GM18861 (cell line): ENCODE measurements around the gene ZSCAN25.
"Not testable (repeated sequence)": the region's sequence is repeated elsewhere in the genome, so short reads cannot be mapped to it uniquely, and the experiment has no call there.

Experiments
- ATAC-seq: cut with Tn5 transposase; IDR thresholded peaks from one replicate; pipeline ENCODE4 v1.9.1; 2021; ENCODE audit not compliant: unreplicated experiment

The ZSCAN25 gene

DNA sequence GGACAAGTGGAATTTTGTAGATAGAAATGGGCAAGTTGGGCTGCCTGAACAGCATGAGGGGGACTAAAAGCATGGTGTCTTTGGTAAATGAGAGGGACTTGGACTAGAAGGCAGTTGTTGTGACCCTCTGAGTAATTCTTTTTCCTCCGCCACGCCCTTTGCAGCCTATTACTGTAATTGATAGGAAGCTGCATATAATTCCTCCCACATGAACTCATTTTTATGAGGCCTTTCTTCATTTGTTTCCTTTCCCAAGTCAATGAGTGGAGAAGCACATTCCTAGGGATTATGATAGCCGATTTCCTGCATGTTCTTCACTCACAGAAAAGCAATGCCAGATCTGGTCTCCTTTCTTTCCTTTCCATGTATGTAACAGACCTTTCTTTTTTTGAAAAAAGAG, 27.7 kb downstream of the ZSCAN25 start:
- ATAC-seq = no peak

DNA sequence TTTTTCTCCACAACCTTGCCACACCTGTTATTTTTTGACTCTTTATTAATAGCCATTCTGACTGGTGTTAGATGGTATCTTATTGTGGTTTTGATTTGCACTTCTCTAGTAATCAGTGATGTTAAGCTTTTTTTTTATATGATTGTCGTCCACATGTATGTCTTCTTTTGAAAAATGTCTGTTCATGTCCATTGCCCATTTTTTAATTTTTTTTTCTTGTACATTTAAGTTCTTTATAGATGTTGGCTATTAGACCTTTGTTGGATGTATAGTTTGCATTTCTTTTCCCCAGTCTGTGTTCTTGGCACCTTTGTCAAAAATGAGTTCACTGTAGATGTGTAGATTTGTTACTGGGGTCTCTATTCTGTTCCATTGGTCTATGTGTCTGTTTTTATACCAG, 28.8 kb downstream of the ZSCAN25 start:
- no peak for ATAC-seq

DNA sequence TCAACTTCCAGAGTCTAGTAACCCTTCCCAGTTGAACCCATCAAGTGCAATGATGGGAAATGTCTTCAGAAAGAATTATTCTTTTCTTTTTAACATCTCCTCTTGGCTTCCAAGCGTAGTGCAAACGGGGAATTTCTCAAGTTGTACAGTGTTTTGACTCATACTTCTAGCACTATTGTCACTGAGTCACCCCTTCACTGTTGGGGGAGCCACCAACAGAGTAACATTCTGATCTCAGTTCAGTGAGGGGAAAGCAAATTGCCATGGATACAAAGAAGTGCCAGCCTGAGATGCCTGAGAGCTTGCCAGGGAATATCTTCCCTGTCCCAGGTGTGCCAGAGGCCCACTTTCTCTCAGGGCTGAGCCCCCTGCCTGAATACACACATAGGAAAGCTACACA, 32.1 kb downstream of the ZSCAN25 start:
- ATAC-seq = no peak

DNA sequence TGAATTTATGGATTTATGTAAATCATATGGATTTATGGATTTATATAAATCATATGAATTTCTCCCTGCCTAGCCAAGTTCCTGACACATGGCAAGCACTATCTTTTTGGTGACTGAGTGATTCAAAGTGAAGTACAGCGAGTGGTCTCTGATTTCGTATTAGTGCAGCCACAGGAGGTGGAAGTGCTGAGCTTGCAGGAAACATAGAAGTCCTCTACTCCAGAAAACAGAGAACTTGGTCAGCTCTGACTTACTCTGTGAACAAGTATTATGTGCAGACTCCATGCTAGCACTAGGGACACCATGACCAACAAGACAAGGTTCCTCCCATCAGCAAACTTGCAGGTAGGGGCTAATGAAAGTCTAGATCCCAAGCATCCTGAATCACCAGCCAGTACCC, 34.5 kb downstream of the ZSCAN25 start:
- no peak for ATAC-seq

DNA sequence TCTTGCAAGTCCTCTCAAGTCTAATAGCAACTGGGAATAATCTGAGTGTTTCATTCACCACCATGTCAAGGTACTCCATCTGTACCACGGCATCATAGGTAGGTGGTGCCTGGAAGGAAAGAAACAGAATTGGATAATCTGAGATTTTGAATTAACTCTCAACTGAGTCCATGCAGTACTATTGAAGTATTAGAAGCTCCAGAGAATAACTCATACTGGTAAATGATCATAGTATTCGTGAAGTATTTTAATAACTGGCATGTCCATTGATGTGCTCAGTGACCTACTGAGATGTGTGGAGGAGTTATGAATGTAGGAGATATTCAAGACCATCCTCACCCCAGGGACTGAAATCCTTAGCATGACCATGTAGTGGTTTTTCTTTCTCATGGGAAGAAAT, 35.9 kb downstream of the ZSCAN25 start:
- ATAC-seq = no peak

DNA sequence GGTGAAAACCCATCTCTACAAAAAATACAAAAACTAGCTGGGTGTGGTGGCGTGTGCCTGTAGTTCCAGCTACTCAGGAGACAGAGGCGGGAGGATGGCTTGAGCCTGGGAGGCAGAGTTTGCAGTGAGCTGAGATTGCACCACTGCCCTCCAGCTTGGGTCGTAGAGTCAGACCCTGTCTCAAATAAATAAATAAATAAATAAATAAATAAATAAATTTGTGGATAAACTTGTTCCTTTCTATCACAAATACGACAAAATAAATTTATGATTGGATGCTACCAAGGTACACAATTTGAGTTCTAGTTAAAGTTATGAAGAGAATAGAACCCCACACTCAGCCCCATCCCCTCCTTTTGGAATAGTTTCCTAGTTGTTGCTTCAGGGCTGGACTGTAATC, 36.5 kb downstream of the ZSCAN25 start:
- ATAC-seq = not testable (repeated sequence)

DNA sequence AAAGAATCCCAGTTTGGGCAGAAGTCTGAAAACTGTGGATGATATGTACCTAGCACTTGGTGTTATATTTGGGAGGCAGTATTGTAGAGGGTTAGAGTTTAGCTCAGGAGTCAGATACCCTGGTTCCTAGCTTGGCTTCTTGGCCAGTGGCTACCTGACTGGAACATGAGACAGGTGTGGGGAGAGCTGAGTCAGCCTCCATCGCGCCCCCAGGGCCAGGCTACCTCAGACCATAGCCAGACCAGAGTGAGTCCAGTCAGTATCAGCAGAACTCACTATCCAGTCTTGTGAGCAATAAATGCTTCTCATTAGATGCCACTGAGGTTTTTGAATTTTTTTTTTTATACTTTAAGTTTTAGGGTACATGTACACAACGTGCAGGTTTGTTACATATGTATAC, 37.0 kb downstream of the ZSCAN25 start:
- no peak for ATAC-seq

DNA sequence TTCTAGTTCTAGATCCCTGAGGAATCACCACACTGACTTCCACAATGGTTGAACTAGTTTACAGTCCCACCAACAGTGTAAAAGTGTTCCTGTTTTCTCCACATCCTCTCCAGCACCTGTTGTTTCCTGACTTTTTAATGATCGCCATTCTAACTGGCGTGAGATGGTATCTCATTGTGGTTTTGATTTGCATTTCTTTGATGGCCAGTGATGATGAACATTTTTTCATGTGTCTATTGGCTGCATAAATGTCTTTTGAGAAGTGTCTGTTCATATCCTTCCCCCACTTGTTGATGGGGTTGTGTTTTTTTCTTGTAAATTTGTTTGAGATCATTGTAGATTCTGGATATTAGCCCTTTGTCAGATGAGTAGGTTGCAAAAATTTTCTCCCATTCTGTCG, 37.9 kb downstream of the ZSCAN25 start:
- ATAC-seq = not testable (repeated sequence)

DNA sequence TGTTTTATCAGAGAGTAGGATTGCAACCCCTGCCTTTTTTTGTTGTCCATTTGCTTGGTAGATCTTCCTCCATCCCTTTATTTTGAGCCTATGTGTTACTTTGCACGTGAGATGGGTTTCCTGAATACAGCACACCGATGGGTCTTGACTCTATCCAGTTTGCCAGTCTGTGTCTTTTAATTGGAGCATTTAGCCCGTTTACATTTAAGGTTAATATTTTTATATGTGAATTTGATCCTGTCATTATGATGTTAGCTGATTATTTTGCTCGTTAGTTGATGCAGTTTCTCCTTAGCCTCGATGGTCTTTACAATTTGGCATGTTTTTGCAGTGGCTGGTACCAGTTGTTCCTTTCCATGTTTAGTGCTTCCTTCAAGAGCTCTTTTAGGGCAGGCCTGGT, 41.1 kb downstream of the ZSCAN25 start:
- ATAC-seq = not testable (repeated sequence)

DNA sequence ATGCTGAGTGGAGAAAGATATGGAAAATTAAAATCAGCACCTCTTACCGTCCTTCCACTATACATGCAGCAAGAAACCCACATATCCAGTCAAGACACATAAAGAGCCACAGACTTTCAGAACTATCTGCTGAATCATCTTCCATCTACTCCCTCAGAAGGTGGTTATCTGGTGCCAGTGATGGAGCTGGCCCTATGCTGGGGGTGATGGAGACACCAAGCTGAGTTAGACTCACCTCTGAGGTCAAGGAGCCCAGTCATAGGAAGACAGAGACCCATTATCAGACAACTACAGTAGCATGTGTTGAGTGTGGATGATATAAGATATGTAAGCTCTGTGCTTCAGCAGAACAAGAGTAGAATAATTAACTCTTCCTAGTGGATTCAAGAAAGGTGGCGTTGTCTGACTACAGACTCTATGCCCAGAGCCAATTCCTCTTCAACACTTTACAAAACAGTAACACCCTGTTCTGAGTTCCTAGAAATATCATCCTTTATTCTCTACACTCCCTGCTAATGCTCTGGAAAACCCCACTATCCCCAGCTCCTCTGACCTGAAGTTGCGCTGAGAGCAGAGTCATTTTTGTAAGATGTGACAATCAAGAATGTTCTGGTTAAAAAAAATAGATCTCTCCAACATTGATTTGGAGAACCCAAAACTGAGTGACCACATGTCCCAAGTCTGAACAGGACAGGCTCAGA, 48.7 kb downstream of the ZSCAN25 start:
- ATAC-seq = no peak

DNA sequence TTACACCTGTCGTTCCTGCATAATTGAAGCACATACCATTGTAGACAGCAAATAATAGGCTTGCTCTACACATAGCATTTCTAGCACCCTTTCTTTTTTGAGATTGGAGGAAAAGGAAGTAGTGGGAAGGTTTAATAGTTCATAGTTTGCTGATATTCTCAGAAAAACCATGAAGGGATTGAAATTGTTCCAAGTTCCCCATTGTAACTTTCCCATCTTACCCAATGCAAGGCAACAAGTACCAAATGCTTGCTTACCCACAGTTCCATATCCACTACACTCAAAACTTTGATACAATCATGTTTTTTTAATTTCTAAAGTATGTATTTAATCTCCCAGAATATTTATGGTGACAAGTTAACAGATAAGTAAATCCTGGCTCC, 49.3 kb downstream of the ZSCAN25 start:
- no peak for ATAC-seq

DNA sequence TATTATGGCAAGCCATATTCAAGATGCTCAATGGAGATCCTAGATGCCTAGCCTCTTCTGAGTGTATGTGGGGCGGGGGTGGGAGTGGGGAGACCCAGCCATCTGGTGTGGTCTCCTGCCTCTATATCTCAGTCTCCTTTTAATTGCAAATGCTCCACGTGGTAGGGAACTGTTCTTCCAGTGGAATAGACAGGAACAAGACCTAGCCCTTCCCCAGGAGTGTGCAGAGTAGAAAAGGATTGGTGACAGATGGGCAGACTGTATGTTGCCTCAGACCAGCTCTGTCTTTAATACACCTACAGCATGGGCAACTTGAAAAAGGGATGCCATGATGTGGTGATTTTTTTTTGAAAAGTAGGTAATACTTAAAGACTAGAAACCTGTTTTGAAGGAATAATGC, 50.4 kb downstream of the ZSCAN25 start:
- ATAC-seq = no peak

DNA sequence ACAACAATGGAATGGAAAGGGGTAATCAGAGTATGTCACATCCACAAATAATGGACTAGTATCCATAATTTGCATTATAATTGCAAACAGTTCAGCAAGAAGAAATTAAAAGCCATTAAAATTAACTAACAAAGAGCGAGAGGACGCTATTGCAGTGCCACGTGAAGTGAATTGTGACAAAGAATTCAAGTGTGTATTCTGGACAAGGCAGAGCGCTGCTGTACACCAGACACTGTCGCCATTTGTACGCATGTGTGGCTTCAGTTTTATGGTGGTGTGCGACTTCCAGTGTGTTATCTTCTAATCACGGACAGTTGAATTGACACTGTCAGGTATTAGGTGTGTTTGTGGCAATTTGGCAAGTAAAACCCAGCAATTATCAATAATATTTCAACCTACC, 51.8 kb downstream of the ZSCAN25 start:
- ATAC-seq = no peak

DNA sequence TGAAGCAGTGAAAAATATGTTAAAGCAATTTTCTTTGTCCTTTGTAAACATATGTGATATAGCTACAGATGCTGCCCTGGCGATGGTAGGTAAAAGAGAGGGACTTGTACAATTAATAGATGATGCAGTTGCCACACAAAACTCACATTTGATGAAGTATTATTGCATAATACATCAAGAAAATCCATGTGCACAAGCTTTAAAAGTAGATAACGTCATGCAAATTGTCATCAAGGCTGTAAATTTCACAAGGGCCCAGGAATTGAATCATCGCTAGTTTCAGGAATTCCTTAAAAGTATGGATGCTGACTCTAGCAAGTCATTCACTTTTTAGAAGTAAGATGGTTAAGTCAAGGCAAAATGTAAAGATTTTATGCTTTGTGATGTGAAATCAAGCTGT, 53.0 kb downstream of the ZSCAN25 start:
- no peak for ATAC-seq

DNA sequence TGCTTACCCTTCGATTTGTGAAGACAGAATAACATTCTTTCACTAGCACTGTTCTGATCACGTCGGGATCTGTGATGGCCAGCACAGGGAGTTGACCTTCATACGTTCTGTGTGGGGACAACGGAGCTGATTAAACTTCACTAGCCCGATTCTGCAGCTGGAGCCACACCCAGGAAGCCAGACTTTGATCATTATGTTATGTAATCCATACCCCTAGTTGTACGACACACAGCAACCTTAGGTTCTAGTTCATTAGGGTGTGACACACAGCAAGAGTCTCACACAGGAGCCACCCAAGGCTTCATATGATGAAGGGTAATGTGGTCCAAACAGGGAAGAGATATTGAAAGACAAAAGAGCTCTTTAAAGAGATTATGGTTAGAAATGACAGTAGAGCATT, 55.8 kb downstream of the ZSCAN25 start:
- no peak for ATAC-seq

DNA sequence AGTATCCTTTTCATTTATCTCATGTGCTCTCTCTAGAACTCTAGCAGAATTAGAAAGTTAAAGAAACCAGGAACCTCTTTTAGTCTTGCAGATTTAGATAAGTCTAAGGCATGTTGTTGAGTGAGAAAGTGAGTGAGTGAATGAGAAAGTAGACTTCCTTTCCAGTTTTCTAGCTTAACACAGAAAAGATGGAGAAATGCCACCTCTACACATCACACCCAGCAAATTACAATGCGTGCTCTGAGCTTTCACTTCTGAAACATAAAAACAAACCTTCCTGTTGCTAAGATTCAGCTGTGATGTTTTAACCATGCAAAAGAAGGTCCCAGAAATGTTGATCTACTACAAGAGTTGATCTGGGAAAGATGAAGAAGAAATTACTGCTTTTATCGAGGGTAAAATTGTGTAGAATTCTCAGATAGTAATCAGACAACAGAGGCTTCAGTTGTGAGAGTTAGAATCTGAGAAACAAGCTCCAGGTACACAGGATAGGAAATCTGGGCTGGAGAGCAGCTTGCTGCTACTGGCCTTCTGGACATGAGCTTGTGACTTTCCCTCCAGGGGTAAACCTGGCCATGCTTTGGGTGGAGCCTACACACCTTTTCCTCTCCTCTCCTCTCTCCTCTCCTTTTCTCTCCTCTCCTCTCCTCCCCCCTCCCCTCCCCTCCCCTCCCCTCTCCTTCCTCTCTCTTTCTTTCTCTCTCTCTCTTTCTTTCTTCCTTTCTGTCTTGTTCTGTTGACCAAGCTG, 58.4 kb downstream of the ZSCAN25 start:
- no peak for ATAC-seq

DNA sequence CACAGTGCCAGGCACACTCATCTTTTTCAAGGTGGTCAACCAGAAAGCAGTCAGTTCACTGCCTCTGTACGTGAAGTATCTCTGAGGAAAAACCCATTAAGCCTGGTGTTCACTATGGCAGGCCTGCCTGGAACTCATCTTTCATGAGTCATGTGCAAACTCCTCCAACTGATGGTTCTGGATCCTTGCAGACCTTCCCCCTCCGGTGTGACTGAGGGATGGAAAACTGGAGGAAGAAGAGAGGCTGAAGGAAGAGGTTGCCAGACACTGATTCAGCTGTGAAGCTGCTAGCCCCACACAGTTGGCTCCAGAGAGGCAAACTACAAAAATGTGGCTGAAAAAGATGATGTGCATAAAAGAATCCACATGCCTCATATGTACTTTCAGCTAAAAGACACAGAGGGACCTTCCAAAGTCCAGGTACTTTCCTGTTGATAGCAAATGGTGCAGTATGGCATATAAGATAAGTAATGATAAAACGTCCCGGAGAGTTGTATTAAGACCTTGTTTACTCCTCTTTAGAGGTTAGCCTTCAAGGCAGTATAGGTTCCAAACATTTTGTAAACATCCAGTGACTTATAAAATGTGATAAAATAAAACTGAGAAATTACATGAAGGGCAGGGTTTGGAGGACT, 60.4 kb downstream of the ZSCAN25 start:
- no peak for ATAC-seq

DNA sequence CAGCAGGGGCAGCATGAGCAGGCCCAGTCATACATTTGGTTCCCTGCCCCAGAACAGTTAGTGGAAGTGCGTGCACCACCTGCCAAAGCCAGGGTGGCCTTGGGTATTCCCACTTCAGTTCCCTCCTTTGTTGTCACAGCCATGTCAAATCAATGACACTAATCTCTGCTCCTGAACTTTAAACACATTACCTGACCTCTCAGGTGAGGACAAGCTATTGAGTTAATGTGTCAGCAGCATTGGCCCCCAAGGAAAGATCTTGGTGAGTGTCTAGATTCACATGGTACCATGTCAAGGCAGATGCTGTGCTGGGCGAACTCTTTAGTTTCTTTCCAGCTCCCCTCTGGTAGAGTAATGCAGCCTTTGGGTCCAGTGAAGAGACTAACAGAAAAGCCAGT, 60.9 kb downstream of the ZSCAN25 start:
- ATAC-seq = no peak

DNA sequence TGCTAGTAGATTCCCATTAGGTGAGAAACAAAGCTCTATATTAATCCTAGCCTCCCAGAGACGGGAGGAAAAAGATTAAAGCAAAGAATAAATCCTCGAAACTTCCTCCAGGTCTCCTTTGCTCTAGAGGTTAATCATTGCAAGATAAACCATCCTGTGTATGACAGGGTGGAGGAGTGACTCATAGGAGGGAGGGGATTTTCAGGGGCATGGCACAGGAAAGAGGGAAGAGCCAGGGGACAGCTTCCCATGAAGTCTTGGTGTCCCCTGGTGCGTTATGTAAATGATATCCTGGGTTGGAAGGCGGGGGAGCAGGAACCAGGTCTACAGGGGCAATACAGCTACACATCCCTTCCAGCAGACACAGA, 62.3 kb downstream of the ZSCAN25 start:
- ATAC-seq = no peak

DNA sequence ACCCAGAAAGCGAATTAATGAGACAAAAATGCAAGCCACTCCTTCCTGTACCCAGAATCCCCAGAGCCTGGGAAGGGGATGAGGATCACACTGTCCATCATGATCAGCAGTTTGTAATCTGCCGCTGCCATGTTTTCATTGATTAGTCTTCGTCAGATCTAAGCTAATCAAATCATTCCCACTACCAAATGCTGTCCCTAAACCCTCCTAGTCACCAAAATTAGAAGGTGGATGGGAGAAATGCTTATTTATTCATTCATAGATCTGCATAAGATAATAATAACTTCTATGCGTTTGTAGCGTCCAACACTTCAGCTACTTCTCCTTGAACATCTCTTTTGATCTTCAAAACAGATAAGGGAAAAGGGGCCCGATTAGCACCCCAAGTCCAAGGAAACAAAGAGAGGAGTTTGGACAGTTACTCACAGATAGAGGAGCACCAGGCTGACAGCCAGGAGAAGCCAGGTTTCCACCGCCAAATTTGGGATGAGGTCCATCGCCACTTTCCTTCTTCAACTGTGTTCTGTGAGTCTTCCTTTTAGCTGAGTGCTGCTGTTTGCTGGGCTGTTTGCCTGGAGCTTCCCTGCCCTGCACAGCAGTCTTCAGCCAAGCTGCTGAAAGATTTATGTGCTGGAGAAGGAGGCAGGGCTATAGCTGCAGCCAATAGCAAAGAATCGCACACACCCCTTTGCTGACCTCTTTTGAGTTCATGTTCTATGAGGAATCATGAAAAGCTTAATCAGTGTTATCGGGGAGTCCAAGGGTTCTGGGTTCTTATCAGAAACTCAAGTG, 62.9 kb downstream of the ZSCAN25 start, which contains the start of gene CYP3A5:
Gene CYP3A5, minus strand, starts transcription at position 597 of the 792 bp plus-strand sequence. Its CDS starts 100 bp downstream, at position 497.
- ATAC-seq = no peak
